GM23248 (cell line): ENCODE data around the gene PRKCE. TPM values are rescaled to one million over a fixed set of nuclear protein-coding genes. Genes with fewer than 3 reads are reported as not detected.

Source experiments
- DNase-seq: peaks from one replicate; pipeline ENCODE4 v3.0.0-alpha.2; 2015
- H2AFZ ChIP-seq: fragments of 200-600 bp; sonication (generic); 2 replicates; pipeline ENCODE4 v1.6.1; 2016; ENCODE audit warnings: antibody characterized with exemption
- H3F3A ChIP-seq: fragments of 200-600 bp; sonication (generic); 2 replicates; pipeline ENCODE4 v1.6.1; 2016; ENCODE audit warnings: mild to moderate bottlenecking, antibody characterized with exemption, mixed run types; ENCODE audit not compliant: insufficient read depth
- H3K27ac ChIP-seq: fragments of 200-600 bp; sonication (generic); 2 replicates; pipeline ENCODE4 v1.5.1; 2016; ENCODE audit warnings: mild to moderate bottlenecking
- H3K27me3 ChIP-seq: fragments of 200-600 bp; sonication (generic); replicated peaks from 2 replicates; pipeline ENCODE4 v1.6.1; 2016; ENCODE audit warnings: mild to moderate bottlenecking; ENCODE audit not compliant: insufficient read depth
- H3K36me3 ChIP-seq: fragments of 200-600 bp; sonication (generic); 2 replicates; pipeline ENCODE4 v1.6.1; 2016; ENCODE audit warnings: low read depth, mild to moderate bottlenecking
- H3K4me1 ChIP-seq: fragments of 200-600 bp; sonication (generic); 2 replicates; pipeline ENCODE4 v1.6.1; 2016; ENCODE audit warnings: mild to moderate bottlenecking; ENCODE audit not compliant: insufficient read depth
- H3K4me2 ChIP-seq: fragments of 200-600 bp; sonication (generic); one replicate; pipeline ENCODE4 v1.6.1; 2016; ENCODE audit warnings: mild to moderate bottlenecking; ENCODE audit not compliant: unreplicated experiment
- H3K4me3 ChIP-seq: fragments of 200-600 bp; sonication (generic); 2 replicates; pipeline ENCODE4 v1.5.1; 2016; ENCODE audit warnings: mild to moderate bottlenecking
- H3K79me2 ChIP-seq: fragments of 200-600 bp; sonication (generic); 2 replicates; pipeline ENCODE4 v1.6.1; 2016; ENCODE audit warnings: mild to moderate bottlenecking; ENCODE audit not compliant: insufficient read depth
- H3K9ac ChIP-seq: fragments of 200-600 bp; sonication (generic); 2 replicates; pipeline ENCODE4 v1.6.1; 2016; ENCODE audit warnings: mild to moderate bottlenecking
- H3K9me2 ChIP-seq: fragments of 200-600 bp; sonication (generic); 2 replicates; pipeline ENCODE4 v1.6.1; 2016; ENCODE audit warnings: mixed run types, mild to moderate bottlenecking, moderate library complexity; ENCODE audit not compliant: insufficient read depth
- H3K9me3 ChIP-seq: fragments of 200-600 bp; sonication (generic); one replicate; pipeline ENCODE4 v1.6.1; 2017; ENCODE audit warnings: low read depth
- H4K20me1 ChIP-seq: fragments of 200-600 bp; sonication (generic); 2 replicates; pipeline ENCODE4 v1.6.0; 2016; ENCODE audit not compliant: insufficient read depth
- EZH2 ChIP-seq: fragments of 200-600 bp; sonication (generic); IDR thresholded peaks from 2 replicates; pipeline ENCODE4 v1.6.1; 2018; ENCODE audit warnings: antibody characterized with exemption, mild to moderate bottlenecking; ENCODE audit not compliant: insufficient read depth, poor library complexity, severe bottlenecking
- EZH2phosphoT487 ChIP-seq: fragments of 200-600 bp; sonication (generic); IDR thresholded peaks from 2 replicates; pipeline ENCODE4 v1.6.1; 2018; ENCODE audit warnings: antibody characterized with exemption, moderate library complexity, mild to moderate bottlenecking, low read depth; ENCODE audit not compliant: insufficient read depth
- WGBS, 2 experiments: methylation state at CpG; one replicate each; pipeline ENCODE4 v1.1.6; 2015 to 2017; ENCODE audit warnings: low lambda C conversion rate in 2 of 2, low coverage in 1 of 2; ENCODE audit errors: missing lambda C conversion rate in 2 of 2; 5-methylcytosine and 5-hydroxymethylcytosine counted together
- in situ Hi-C: fragments of 300-500 bp; cut with MboI; formaldehyde crosslinking; loops from 2 replicates; pipeline ENCODE4 v1.15.0; 2020
- polyA plus RNA-seq: library from polyadenylated mRNA; unstranded; fragments of >200 nt; fragmentation: Nextera tagmentation; extraction: Ambion mirVana; gene quantifications from 2 replicates; pipeline ENCODE4 v1.2.1, GENCODE V29; 2016
- total RNA-seq: library from RNA; depleted of rRNA; stranded (reverse); fragments of >200 nt; shearing (Covaris generic); gene quantifications from 2 replicates; pipeline ENCODE4 v1.2.3, GENCODE V29; 2014

The PRKCE gene
- total and polyA plus RNA-seq, 2 experiments from 2014 or later = 5.9 to 7.0 TPM

DNA sequence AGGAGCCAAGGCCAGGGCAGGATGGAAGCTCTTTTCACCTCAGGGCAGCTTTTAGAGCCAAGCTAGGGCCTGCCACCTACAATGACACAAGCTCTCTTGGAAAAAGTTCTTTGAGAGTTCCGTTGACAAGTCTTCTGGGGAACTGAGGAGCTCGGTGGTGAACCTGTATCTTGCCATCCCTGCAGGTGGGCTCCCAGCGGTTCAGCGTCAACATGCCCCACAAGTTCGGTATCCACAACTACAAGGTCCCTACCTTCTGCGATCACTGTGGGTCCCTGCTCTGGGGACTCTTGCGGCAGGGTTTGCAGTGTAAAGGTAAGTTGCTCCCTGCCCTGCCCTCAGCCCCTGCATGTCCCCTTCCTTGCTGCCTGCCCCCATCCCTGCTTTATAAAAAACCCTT, 332.9 kb downstream of the PRKCE start:
- Histone ChIP-seq H3K9ac (no peak overlapping the region), H3F3A (no peaks in the 10 kb centered on the region), H2AFZ (no peak overlapping the region), H3K27me3 (no peaks in the 10 kb centered on the region), H3K4me2 (no peak overlapping the region), H3K79me2 (no peaks in the 10 kb centered on the region), H3K9me3 (no peaks in the 10 kb centered on the region), H3K4me3 (no peak overlapping the region), H3K27ac (no peak overlapping the region), H4K20me1 (no peaks in the 10 kb centered on the region), H3K4me1 (no peaks in the 10 kb centered on the region), H3K9me2 (no peaks in the 10 kb centered on the region), H3K36me3 (no peaks in the 10 kb centered on the region)
- no peak for DNase-seq
- WGBS, 2 experiments = 94 to 97% methylated on average over 7 of the region's 7 CpGs
- in situ Hi-C loops = no loop called here
- TF ChIP-seq EZH2 (no peak), EZH2phosphoT487 (no peak)

GRCh38 chr2:45984896-45985473, 333.5 kb downstream of the PRKCE start:
- Histone ChIP-seq H3K79me2 (no peaks in the 10 kb centered on the region), H3K9ac (no peak overlapping the region), H3K4me1 (no peaks in the 10 kb centered on the region), H3K9me3 (no peaks in the 10 kb centered on the region), H3K27me3 (no peaks in the 10 kb centered on the region), H3K4me3 (no peak overlapping the region), H2AFZ (no peak overlapping the region), H3K36me3 (no peaks in the 10 kb centered on the region), H3K27ac (no peak overlapping the region), H4K20me1 (no peaks in the 10 kb centered on the region), H3K9me2 (no peaks in the 10 kb centered on the region), H3F3A (no peaks in the 10 kb centered on the region), H3K4me2 (no peak overlapping the region)
- TF ChIP-seq EZH2 (no peak), EZH2phosphoT487 (no peak)
- no peak for DNase-seq
- in situ Hi-C loops = no loop called here
- 94 to 97% methylated on average over 13 of the region's 13 CpGs for WGBS, 2 experiments

GRCh38 chr2:45986509-45986908, 335.0 kb downstream of the PRKCE start:
- no peak overlapping the region for H3K4me3 ChIP-seq
- no peak overlapping the region for H3K9ac ChIP-seq
- H3K27ac ChIP-seq = no peak overlapping the region
- no peaks in the 10 kb centered on the region for H3K79me2 ChIP-seq
- in situ Hi-C loops = no loop called here
- H3K9me3 ChIP-seq = no peaks in the 10 kb centered on the region
- H3K36me3 ChIP-seq = no peaks in the 10 kb centered on the region
- peaks cover 7% of the 10 kb centered on the region for H3F3A ChIP-seq
- H4K20me1 ChIP-seq = no peaks in the 10 kb centered on the region
- H3K4me1 ChIP-seq = peaks cover 5% of the 10 kb centered on the region
- H3K9me2 ChIP-seq = no peaks in the 10 kb centered on the region
- DNase-seq = no peak
- H3K27me3 ChIP-seq = no peaks in the 10 kb centered on the region
- no peak overlapping the region for H3K4me2 ChIP-seq
- H2AFZ ChIP-seq = no peak overlapping the region
- 41 to 58% methylated on average over 3 to 5 of the region's 5 CpGs for WGBS, 2 experiments
- TF ChIP-seq EZH2phosphoT487 (no peak), EZH2 (no peak)

DNA sequence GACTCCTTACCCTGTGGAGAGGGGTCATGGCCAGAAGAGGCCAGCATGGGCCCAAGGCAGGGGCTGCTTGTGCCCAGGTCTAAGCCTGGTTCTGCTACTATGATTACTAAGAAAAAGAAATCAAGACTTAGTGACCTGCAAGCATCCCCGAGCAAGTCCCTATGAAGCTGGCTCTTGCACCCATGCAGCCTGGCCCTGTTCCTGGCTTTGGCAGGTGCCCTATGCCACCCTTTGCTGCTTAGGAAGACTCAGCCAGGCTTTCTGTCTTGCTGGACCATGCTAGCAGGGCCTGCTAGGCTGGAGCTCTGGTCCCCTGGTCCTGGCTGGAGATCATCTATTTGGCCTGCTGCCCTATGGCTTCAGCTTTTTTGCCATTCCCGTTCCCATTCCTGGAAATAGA, 336.4 kb downstream of the PRKCE start:
- H3K4me2 ChIP-seq = no peak overlapping the region
- H3K4me3 ChIP-seq = no peak overlapping the region
- H3K4me1 ChIP-seq = peaks cover 18% of the 10 kb centered on the region
- in situ Hi-C loops = no loop called here
- no peak overlapping the region for H2AFZ ChIP-seq
- H4K20me1 ChIP-seq = no peaks in the 10 kb centered on the region
- TF ChIP-seq EZH2phosphoT487 (no peak), EZH2 (no peak)
- H3K9me3 ChIP-seq = no peaks in the 10 kb centered on the region
- no peaks in the 10 kb centered on the region for H3K9me2 ChIP-seq
- H3K36me3 ChIP-seq = no peaks in the 10 kb centered on the region
- DNase-seq = no peak
- no peaks in the 10 kb centered on the region for H3K27me3 ChIP-seq
- 68 to 77% methylated on average over 2 of the region's 2 CpGs for WGBS, 2 experiments
- no peak overlapping the region for H3K27ac ChIP-seq
- no peaks in the 10 kb centered on the region for H3K79me2 ChIP-seq
- no peak overlapping the region for H3K9ac ChIP-seq
- H3F3A ChIP-seq = peaks cover 20% of the 10 kb centered on the region

- Histone ChIP-seq H4K20me1 (no peaks in the 10 kb centered on the region), H3K4me1 (peaks cover 23% of the 10 kb centered on the region), H2AFZ (no peak overlapping the region), H3K79me2 (no peaks in the 10 kb centered on the region), H3K27me3 (no peaks in the 10 kb centered on the region), H3K27ac (no peak overlapping the region), H3K9me2 (no peaks in the 10 kb centered on the region), H3K4me2 (no peak overlapping the region), H3K4me3 (no peak overlapping the region), H3K36me3 (no peaks in the 10 kb centered on the region), H3F3A (peaks cover 24% of the 10 kb centered on the region), H3K9ac (no peak overlapping the region), H3K9me3 (no peaks in the 10 kb centered on the region)
- in situ Hi-C loops = no loop called here
- WGBS, 2 experiments = 90 to 92% methylated on average over 7 of the region's 7 CpGs
- TF ChIP-seq EZH2 = no peak
- TF ChIP-seq EZH2phosphoT487 = no peak
- no peak for DNase-seq
These were observed 337.4 kb downstream of the PRKCE start for GRCh38 chr2:45988879-45989278.
